NB4 (cell line): ENCODE results near the gene IARS2.

Experiments used
- CTCF ChIP-seq: IDR thresholded peaks from one replicate; pipeline ENCODE4 v1.5.1; 2012; ENCODE audit warnings: low read depth, low read length
- MAX ChIP-seq: IDR thresholded peaks from 2 replicates; pipeline ENCODE4 v1.6.1; 2011; ENCODE audit warnings: low read depth, low read length
- POLR2A ChIP-seq: IDR thresholded peaks from 2 replicates; pipeline ENCODE4 v1.6.1; 2011; ENCODE audit warnings: mild to moderate bottlenecking; ENCODE audit not compliant: insufficient read length; ENCODE audit errors: extremely low read depth

GRCh38 chr1:220144051-220144450 is 50.1 kb downstream of the IARS2 start:
- TF ChIP-seq POLR2A (no peak), CTCF (no peak), MAX (no peak)
